ENCODE results near the gene SPATA1.

GRCh38 chr1:84504580-84505492 lies 1.4 kb upstream of the SPATA1 start:
- no peak for TF ChIP-seq CTCF (IDR thresholded peaks at IDR 0.05; ENCODE audit: low read depth, low read length)
- TF ChIP-seq, protein P1, sequence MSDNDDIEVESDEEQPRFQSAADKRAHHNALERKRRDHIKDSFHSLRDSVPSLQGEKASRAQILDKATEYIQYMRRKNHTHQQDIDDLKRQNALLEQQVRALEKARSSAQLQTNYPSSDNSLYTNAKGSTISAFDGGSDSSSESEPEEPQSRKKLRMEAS (IDR thresholded peaks at IDR 0.05; ENCODE audit: low read depth, low read length) = peak; percentile 24; the same call in 1 of the 2 replicates

Data from NB4 (cell line).